Prostate gland (tissue), 2 donors: ENCODE results near the gene FCHO1. TPM values are rescaled to one million over a fixed set of nuclear protein-coding genes. Genes with fewer than 3 reads are reported as not detected.
"Not testable (repeated sequence)": the region's sequence is repeated elsewhere in the genome, so short reads cannot be mapped to it uniquely, and the experiment has no call there.

Experiments used
- DNase-seq: peaks from one replicate; pipeline ENCODE4 v3.0.0-alpha.2; 2019; ENCODE audit warnings: low spot score
- H3K27ac ChIP-seq, 2 donors: fragments of 200-600 bp; sonication (generic); 2 replicates each; pipeline ENCODE4 v1.5.1; 2017 to 2019
- H3K27me3 ChIP-seq: fragments of 200-600 bp; sonication (generic); replicated peaks from 2 replicates; pipeline ENCODE4 v1.5.1; 2019; ENCODE audit not compliant: insufficient read depth
- H3K36me3 ChIP-seq, 2 donors: fragments of 200-600 bp; sonication (generic); 1 replicate in 1 of 2; 2 replicates in 1 of 2; pipeline versions ENCODE4 v1.5.1 to v1.8.1; 2017 to 2019
- H3K4me1 ChIP-seq: fragments of 200-600 bp; sonication (generic); replicated peaks from 2 replicates; pipeline ENCODE4 v1.5.1; 2019
- H3K4me3 ChIP-seq, 2 donors: fragments of 200-600 bp; sonication (generic); 2 replicates each; pipeline ENCODE4 v1.5.1; 2017 to 2019
- H3K9me3 ChIP-seq: fragments of 200-600 bp; sonication (generic); 2 replicates; pipeline ENCODE4 v1.5.1; 2017
- CTCF ChIP-seq, 4 experiments: fragments of 200-600 bp in 2 of 4; fragments of 450-650 bp in 2 of 4; sonication (generic) in 2 of 4; IDR thresholded peaks; 1 replicate in 3 of 4; 2 replicates in 1 of 4; pipeline ENCODE4 v1.5.1; 2016 to 2019; ENCODE audit warnings: antibody characterized with exemption in 4 of 4, mild to moderate bottlenecking in 2 of 4, moderate library complexity in 2 of 4
- POLR2A ChIP-seq: fragments of 450-650 bp; IDR thresholded peaks from one replicate; pipeline ENCODE4 v1.6.1; 2016; ENCODE audit warnings: antibody characterized with exemption, mild to moderate bottlenecking
- POLR2AphosphoS5 ChIP-seq: sonication (generic); formaldehyde crosslinking; IDR thresholded peaks from one replicate; pipeline ENCODE4 v1.6.1; 2017; ENCODE audit warnings: antibody characterized with exemption
- WGBS: methylation state at CpG from one replicate; pipeline ENCODE4 v1.1.5; 2018; 5-methylcytosine and 5-hydroxymethylcytosine counted together
- intact Hi-C: fragments of 100-400 bp; cut with DNase I; formaldehyde crosslinking; loops from one replicate; pipeline ENCODE4 v1.14.2; 2022
- total RNA-seq, 2 donors: library from RNA; depleted of rRNA; stranded (reverse); fragments of >200 nt; gene quantifications; one replicate each; pipeline ENCODE4 v1.1.0, GENCODE V29; 2016

The FCHO1 gene
- total RNA-seq, 2 donors from 2014 or later, result 1.3 to 10.7 TPM

- no peaks in the 10 kb centered on the region for H3K4me1 ChIP-seq
- 11% methylated on average over 37 of the region's 37 CpGs for WGBS
- no peaks in the 10 kb centered on the region for H3K9me3 ChIP-seq
- no peak overlapping the region for H3K27ac ChIP-seq
- intact Hi-C loops, result loop anchor here (10.0 kb wide), 1 partner anchor 174 kb away; no protein-coding TSS in a partner anchor
- no peaks in the 10 kb centered on the region for H3K36me3 ChIP-seq
- peaks cover 2% of the 10 kb centered on the region for H3K27me3 ChIP-seq
- DNase-seq, result no peak
- no peak overlapping the region for H3K4me3 ChIP-seq
- TF ChIP-seq CTCF (IDR thresholded peaks at IDR 0.05) (no peak), POLR2A (no peak), POLR2AphosphoS5 (no peak)
Observed at GRCh38 chr19:17778251-17778967, 27.1 kb downstream of the FCHO1 start.

- no peak overlapping the region for H3K4me3 ChIP-seq
- no peak for DNase-seq
- WGBS, result 22% methylated on average over 25 of the region's 25 CpGs
- H3K9me3 ChIP-seq, result no peaks in the 10 kb centered on the region
- H3K36me3 ChIP-seq, result no peaks in the 10 kb centered on the region
- no peak overlapping the region for H3K27ac ChIP-seq
- intact Hi-C loops, result loop anchor here (10.0 kb wide), 1 partner anchor 174 kb away; no protein-coding TSS in a partner anchor
- no peak for TF ChIP-seq POLR2A
- TF ChIP-seq POLR2AphosphoS5, result no peak
- TF ChIP-seq CTCF (IDR thresholded peaks at IDR 0.05), result no peak
- peaks cover 2% of the 10 kb centered on the region for H3K27me3 ChIP-seq
- H3K4me1 ChIP-seq, result no peaks in the 10 kb centered on the region
Observed at GRCh38 chr19:17778968-17779929, 28.0 kb downstream of the FCHO1 start.

GRCh38 chr19:17780781-17781180, 29.5 kb downstream of the FCHO1 start:
- no peak overlapping the region for H3K27ac ChIP-seq
- peaks cover 2% of the 10 kb centered on the region for H3K27me3 ChIP-seq
- no peaks in the 10 kb centered on the region for H3K4me1 ChIP-seq
- H3K9me3 ChIP-seq, result no peaks in the 10 kb centered on the region
- intact Hi-C loops, result no loop called here
- DNase-seq, result no peak
- no peaks in the 10 kb centered on the region for H3K36me3 ChIP-seq
- no peak overlapping the region for H3K4me3 ChIP-seq
- 95% methylated on average over 2 of the region's 2 CpGs for WGBS
- no peak for TF ChIP-seq POLR2A
- no peak for TF ChIP-seq CTCF (IDR thresholded peaks at IDR 0.05)
- TF ChIP-seq POLR2AphosphoS5, result no peak

- 80% methylated on average over 5 of the region's 5 CpGs for WGBS
- H3K4me3 ChIP-seq, H3K27me3 ChIP-seq, H3K4me1 ChIP-seq, intact Hi-C loops, DNase-seq, H3K9me3 ChIP-seq, H3K27ac ChIP-seq, H3K36me3 ChIP-seq: not testable (repeated sequence)
Observed at GRCh38 chr19:17783721-17784120, 32.4 kb downstream of the FCHO1 start.

GRCh38 chr19:17784201-17785008, 33.1 kb downstream of the FCHO1 start:
- 43% methylated on average over 32 of the region's 32 CpGs for WGBS
- intact Hi-C loops, result no loop called here
- DNase-seq, result peak; percentile 24

More at GRCh38 chr19:17784201-17785008, 33.1 kb downstream of the FCHO1 start:
- no peaks in the 10 kb centered on the region for H3K9me3 ChIP-seq
- no peaks in the 10 kb centered on the region for H3K27me3 ChIP-seq
- no peak overlapping the region for H3K4me3 ChIP-seq
- H3K4me1 ChIP-seq, result no peaks in the 10 kb centered on the region
- no peaks in the 10 kb centered on the region for H3K36me3 ChIP-seq
- H3K27ac ChIP-seq, result no peak overlapping the region
- TF ChIP-seq CTCF (IDR thresholded peaks at IDR 0.05) (peak; percentile 28 to 73 (median 52)), POLR2A (no peak)
